Osteocyte (in vitro differentiated cells): ENCODE measurements around the gene EID3. TPM values are rescaled to one million over a fixed set of nuclear protein-coding genes. Genes with fewer than 3 reads are reported as not detected.
"Not testable (repeated sequence)": the region's sequence is repeated elsewhere in the genome, so short reads cannot be mapped to it uniquely, and the experiment has no call there.

Source experiments
- DNase-seq: peaks from one replicate; pipeline ENCODE4 v3.0.0; 2021; ENCODE audit warnings: mixed read lengths; ENCODE audit not compliant: unreplicated experiment; ENCODE audit errors: extremely low spot score
- H3K27ac Mint-ChIP-seq: one replicate; pipeline ENCODE4 v1.8.0; 2021; ENCODE audit warnings: mild to moderate bottlenecking, mixed read lengths; ENCODE audit not compliant: unreplicated experiment
- H3K27me3 Mint-ChIP-seq: one replicate; pipeline ENCODE4 v1.8.0; 2021; ENCODE audit warnings: mixed read lengths; ENCODE audit not compliant: unreplicated experiment
- H3K36me3 Mint-ChIP-seq: one replicate; pipeline ENCODE4 v1.8.0; 2021; ENCODE audit warnings: mixed read lengths; ENCODE audit not compliant: unreplicated experiment
- H3K4me1 Mint-ChIP-seq: one replicate; pipeline ENCODE4 v1.8.0; 2021; ENCODE audit warnings: mixed read lengths; ENCODE audit not compliant: unreplicated experiment
- H3K4me3 Mint-ChIP-seq: one replicate; pipeline ENCODE4 v1.8.0; 2021; ENCODE audit warnings: mild to moderate bottlenecking, moderate library complexity, mixed read lengths; ENCODE audit not compliant: unreplicated experiment
- H3K9me3 Mint-ChIP-seq: one replicate; pipeline ENCODE4 v1.8.0; 2021; ENCODE audit warnings: mixed read lengths; ENCODE audit not compliant: unreplicated experiment
- CTCF ChIP-seq: fragments of 200-600 bp; sonication (generic); IDR thresholded peaks from 2 replicates; pipeline ENCODE4 v1.5.0; 2021; ENCODE audit warnings: antibody characterized with exemption, mild to moderate bottlenecking, moderate library complexity
- total RNA-seq: library from RNA; stranded (reverse); gene quantifications from 2 replicates; pipeline ENCODE4 v1.2.1, GENCODE V29; 2021

EID3 gene
- total RNA-seq, 1 donor from 2014 or later, result 3.7 TPM

- peak overlapping the region; percentile 10 for H3K27ac Mint-ChIP-seq
- no peak overlapping the region for H3K4me3 Mint-ChIP-seq
- TF ChIP-seq CTCF, result no peak
- no peaks in the 10 kb centered on the region for H3K9me3 Mint-ChIP-seq
- no peaks in the 10 kb centered on the region for H3K27me3 Mint-ChIP-seq
- H3K4me1 Mint-ChIP-seq, result no peaks in the 10 kb centered on the region
- no peak for DNase-seq
- peaks cover 41% of the 10 kb centered on the region for H3K36me3 Mint-ChIP-seq
These were observed 25.3 kb downstream of the EID3 start for GRCh38 chr12:104328790-104329189.

- no peak overlapping the region for H3K27ac Mint-ChIP-seq
- no peaks in the 10 kb centered on the region for H3K4me1 Mint-ChIP-seq
- H3K9me3 Mint-ChIP-seq, result no peaks in the 10 kb centered on the region
- H3K36me3 Mint-ChIP-seq, result peaks cover 40% of the 10 kb centered on the region
- H3K27me3 Mint-ChIP-seq, result no peaks in the 10 kb centered on the region
- H3K4me3 Mint-ChIP-seq, result no peak overlapping the region
- no peak for DNase-seq
- TF ChIP-seq CTCF, result no peak
These were observed 26.4 kb downstream of the EID3 start for GRCh38 chr12:104329707-104330532.

GRCh38 chr12:104331376-104331775, 27.8 kb downstream of the EID3 start:
- no peak for DNase-seq
- Mint-ChIP-seq H3K27ac (no peak overlapping the region), H3K4me1 (no peaks in the 10 kb centered on the region), H3K4me3 (no peak overlapping the region), H3K27me3 (no peaks in the 10 kb centered on the region), H3K9me3 (no peaks in the 10 kb centered on the region), H3K36me3 (peaks cover 32% of the 10 kb centered on the region)
- TF ChIP-seq CTCF, result no peak

- peaks cover 26% of the 10 kb centered on the region for H3K36me3 Mint-ChIP-seq
- H3K4me3 Mint-ChIP-seq, H3K27ac Mint-ChIP-seq, DNase-seq, H3K27me3 Mint-ChIP-seq, H3K4me1 Mint-ChIP-seq, H3K9me3 Mint-ChIP-seq: not testable (repeated sequence)
These were observed 28.7 kb downstream of the EID3 start for GRCh38 chr12:104332273-104332672.

GRCh38 chr12:104333692-104334255, 30.2 kb downstream of the EID3 start:
- no peaks in the 10 kb centered on the region for H3K4me1 Mint-ChIP-seq
- no peak overlapping the region for H3K4me3 Mint-ChIP-seq
- H3K9me3 Mint-ChIP-seq, result no peaks in the 10 kb centered on the region
- peaks cover 22% of the 10 kb centered on the region for H3K36me3 Mint-ChIP-seq
- no peak overlapping the region for H3K27ac Mint-ChIP-seq
- H3K27me3 Mint-ChIP-seq, result no peaks in the 10 kb centered on the region
- no peak for DNase-seq
- no peak for TF ChIP-seq CTCF
